Activated effector memory CD4-positive, alpha-beta T cell treated with Interleukin-2 at 50 U/mL for 16 hours (primary cell): Measurements from ENCODE around the gene PER1.

Experiments used
- DNase-seq: peaks from one replicate; pipeline ENCODE4 v3.0.0-alpha.2; 2020

PER1 gene

GRCh38 chr17:8140065-8141029 lies 11.9 kb downstream of the PER1 start:
- no peak for DNase-seq

GRCh38 chr17:8138672-8139371 lies 13.4 kb downstream of the PER1 start:
- DNase-seq = peak; percentile 92

- no peak for DNase-seq
Observed at GRCh38 chr17:8138374-8138671, 13.9 kb downstream of the PER1 start.

GRCh38 chr17:8137645-8138373 lies 14.4 kb downstream of the PER1 start:
- no peak for DNase-seq

GRCh38 chr17:8133941-8134340 lies 18.3 kb downstream of the PER1 start:
- DNase-seq = no peak

GRCh38 chr17:8133399-8133798 lies 18.8 kb downstream of the PER1 start:
- no peak for DNase-seq

GRCh38 chr17:8131844-8132441 lies 20.3 kb downstream of the PER1 start:
- no peak for DNase-seq

- DNase-seq = no peak
Observed at GRCh38 chr17:8128125-8128784, 23.9 kb downstream of the PER1 start.

GRCh38 chr17:8126491-8127066 lies 25.6 kb downstream of the PER1 start:
- DNase-seq = peak; percentile 24

- DNase-seq = no peak
Observed at GRCh38 chr17:8125947-8126490, 26.2 kb downstream of the PER1 start.

GRCh38 chr17:8125154-8125946 lies 26.9 kb downstream of the PER1 start:
- peak; percentile 73 for DNase-seq

GRCh38 chr17:8124350-8125153 lies 27.7 kb downstream of the PER1 start:
- DNase-seq = no peak

GRCh38 chr17:8123695-8124349 lies 28.4 kb downstream of the PER1 start, which contains the start of gene HES7:
HES7 (minus strand) TSS chr17:8124106; CDS start chr17:8124084, 22 bp downstream.
- no peak for DNase-seq

- DNase-seq = no peak
Observed at GRCh38 chr17:8122924-8123694, 29.1 kb downstream of the PER1 start.

GRCh38 chr17:8122422-8122923 lies 29.7 kb downstream of the PER1 start:
- no peak for DNase-seq

- no peak for DNase-seq
Observed at GRCh38 chr17:8121681-8122421, 30.4 kb downstream of the PER1 start.

GRCh38 chr17:8121407-8121680 lies 30.9 kb downstream of the PER1 start:
- DNase-seq = no peak
